GM23248 (cell line): ENCODE measurements around the gene DCHS2.

Experiments
- EZH2 ChIP-seq: fragments of 200-600 bp; sonication (generic); IDR thresholded peaks from 2 replicates; pipeline ENCODE4 v1.6.1; 2018; ENCODE audit warnings: antibody characterized with exemption, mild to moderate bottlenecking; ENCODE audit not compliant: insufficient read depth, poor library complexity, severe bottlenecking
- EZH2phosphoT487 ChIP-seq: fragments of 200-600 bp; sonication (generic); IDR thresholded peaks from 2 replicates; pipeline ENCODE4 v1.6.1; 2018; ENCODE audit warnings: antibody characterized with exemption, moderate library complexity, mild to moderate bottlenecking, low read depth; ENCODE audit not compliant: insufficient read depth

DNA sequence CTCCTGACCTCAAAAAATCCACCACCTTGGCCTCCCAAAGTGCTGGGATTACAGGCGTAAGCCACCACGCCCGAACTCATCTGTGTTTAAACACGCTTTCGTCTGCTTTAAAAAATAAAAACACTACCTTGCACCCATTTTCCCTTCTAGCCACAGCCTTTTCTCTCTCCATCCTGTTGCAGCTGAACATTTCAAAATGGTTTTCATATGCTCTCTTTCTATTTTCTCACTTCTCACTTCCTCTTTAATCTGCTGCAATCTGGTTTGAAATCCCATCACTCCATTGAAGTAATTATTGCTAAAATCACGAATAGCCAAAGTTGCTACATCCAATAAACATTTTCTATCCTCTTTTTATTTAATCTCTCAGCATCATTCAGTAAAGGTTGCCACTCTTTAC lies 70.0 kb downstream of the DCHS2 start:
- no peak for TF ChIP-seq EZH2
- TF ChIP-seq EZH2phosphoT487, result no peak
